Esophagus squamous epithelium (tissue), 5 donors: ENCODE data around the gene LPIN3. TPM values are rescaled to one million over a fixed set of nuclear protein-coding genes. Genes with fewer than 3 reads are reported as not detected.

Experiments used
- DNase-seq: peaks from one replicate; lab custom pipeline; 2025; lab: John Stamatoyannopoulos, UW
- H3K27ac ChIP-seq, 4 donors: fragments of 200-600 bp; sonication (generic); one replicate each; pipeline ENCODE4 v1.5.1; 2016 to 2019; ENCODE audit warnings: mild to moderate bottlenecking in 1 of 4
- H3K27me3 ChIP-seq, 4 donors: fragments of 200-600 bp; sonication (generic); 1 replicate in 3 of 4; 2 replicates in 1 of 4; pipeline versions ENCODE4 v1.5.1 to v1.6.0; 2017 to 2021; ENCODE audit warnings: antibody characterized with exemption in 1 of 4
- H3K36me3 ChIP-seq, 3 donors: fragments of 200-600 bp; sonication (generic); one replicate each; pipeline ENCODE4 v1.5.1; 2016 to 2019
- H3K4me1 ChIP-seq, 3 donors: fragments of 200-600 bp; sonication (generic); one replicate each; pipeline ENCODE4 v1.5.1; 2017 to 2019
- H3K4me3 ChIP-seq, 4 donors: fragments of 200-600 bp; sonication (generic); 1 replicate in 3 of 4; 2 replicates in 1 of 4; pipeline ENCODE4 v1.5.1; 2016 to 2019; ENCODE audit warnings: mild to moderate bottlenecking in 2 of 4, moderate library complexity in 1 of 4
- H3K9me3 ChIP-seq, 3 donors: fragments of 200-600 bp; sonication (generic); one replicate each; pipeline ENCODE4 v1.5.1; 2016 to 2019
- POLR2A ChIP-seq, 4 donors: fragments of 450-650 bp; IDR thresholded peaks; one replicate each; pipeline ENCODE4 v1.6.1; 2017; ENCODE audit warnings: antibody characterized with exemption in 4 of 4, mild to moderate bottlenecking in 4 of 4, moderate library complexity in 3 of 4
- whole genome bisulfite sequencing, 2 donors: methylation state at CpG; one replicate each; pipeline ENCODE4 v1.1.5; 2018; 5-methylcytosine and 5-hydroxymethylcytosine counted together
- intact Hi-C: fragments of 100-400 bp; cut with DNase I; formaldehyde crosslinking; loops from one replicate; pipeline ENCODE4 v1.15.0; 2022
- total RNA-seq, 4 donors: library from RNA; depleted of rRNA; stranded (reverse); fragments of >200 nt; gene quantifications; one replicate each; pipeline ENCODE4 v1.1.0, GENCODE V29; 2016
- TF ChIP-seq, protein P1 (sequence below), 6 experiments: fragments of 450-650 bp in 4 of 6; fragments of 200-600 bp in 2 of 6; sonication (generic) in 2 of 6; IDR thresholded peaks; one replicate each; pipeline ENCODE4 v1.5.1; 2016 to 2019; ENCODE audit warnings: antibody characterized with exemption in 6 of 6, mild to moderate bottlenecking in 4 of 6, moderate library complexity in 4 of 6
- donor health status: DM: yes; HTN: yes; CAD: no.

The LPIN3 gene, protein sequence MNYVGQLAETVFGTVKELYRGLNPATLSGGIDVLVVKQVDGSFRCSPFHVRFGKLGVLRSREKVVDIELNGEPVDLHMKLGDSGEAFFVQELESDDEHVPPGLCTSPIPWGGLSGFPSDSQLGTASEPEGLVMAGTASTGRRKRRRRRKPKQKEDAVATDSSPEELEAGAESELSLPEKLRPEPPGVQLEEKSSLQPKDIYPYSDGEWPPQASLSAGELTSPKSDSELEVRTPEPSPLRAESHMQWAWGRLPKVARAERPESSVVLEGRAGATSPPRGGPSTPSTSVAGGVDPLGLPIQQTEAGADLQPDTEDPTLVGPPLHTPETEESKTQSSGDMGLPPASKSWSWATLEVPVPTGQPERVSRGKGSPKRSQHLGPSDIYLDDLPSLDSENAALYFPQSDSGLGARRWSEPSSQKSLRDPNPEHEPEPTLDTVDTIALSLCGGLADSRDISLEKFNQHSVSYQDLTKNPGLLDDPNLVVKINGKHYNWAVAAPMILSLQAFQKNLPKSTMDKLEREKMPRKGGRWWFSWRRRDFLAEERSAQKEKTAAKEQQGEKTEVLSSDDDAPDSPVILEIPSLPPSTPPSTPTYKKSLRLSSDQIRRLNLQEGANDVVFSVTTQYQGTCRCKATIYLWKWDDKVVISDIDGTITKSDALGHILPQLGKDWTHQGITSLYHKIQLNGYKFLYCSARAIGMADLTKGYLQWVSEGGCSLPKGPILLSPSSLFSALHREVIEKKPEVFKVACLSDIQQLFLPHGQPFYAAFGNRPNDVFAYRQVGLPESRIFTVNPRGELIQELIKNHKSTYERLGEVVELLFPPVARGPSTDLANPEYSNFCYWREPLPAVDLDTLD
- total RNA-seq = 10 to 100 TPM; 15.4 to 38.6 (median 32.9) TPM

DNA sequence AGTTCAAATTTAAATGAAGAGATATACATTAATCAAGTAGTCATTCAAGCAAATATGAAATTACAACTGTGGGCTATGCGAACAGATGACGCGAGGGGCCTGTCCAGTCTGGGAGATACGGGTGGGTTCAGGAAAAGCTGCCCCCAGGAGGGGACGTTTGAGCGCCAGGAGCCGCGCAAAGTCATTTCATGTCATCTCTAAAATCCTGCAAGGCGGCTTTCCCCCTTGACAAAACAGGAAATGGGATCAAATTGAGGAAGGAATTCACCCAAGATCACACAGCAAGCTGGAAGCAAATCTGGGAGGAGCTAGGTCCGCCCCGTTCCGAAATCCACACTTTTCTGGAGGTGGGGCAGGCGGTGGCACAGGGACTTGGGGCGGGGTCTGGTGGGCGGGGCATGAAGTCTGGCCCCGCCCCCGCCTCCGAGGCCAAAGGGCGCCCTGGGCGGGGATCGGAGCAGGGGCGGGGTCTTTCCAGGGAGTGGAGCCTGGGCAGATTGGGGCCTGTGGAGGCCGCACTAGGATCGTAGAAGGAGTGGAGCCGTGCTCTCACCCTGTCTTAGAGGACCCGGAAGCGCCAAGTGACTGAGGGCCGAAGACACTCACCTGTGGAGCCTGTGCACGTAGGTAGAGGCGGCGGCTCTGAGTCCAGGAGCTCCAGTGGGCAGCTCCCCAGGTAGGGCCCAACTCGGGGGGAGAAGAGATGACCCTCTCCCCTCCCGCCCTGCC is at the start of gene LPIN3:
Gene LPIN3, plus strand, starts transcription at position 495 of the 729 bp plus-strand sequence. CDS start 4,983 bp downstream, outside the sequence.
- H3K4me3 ChIP-seq = peak within 1 kb of the TSS; percentile 47 to 70 (median 56)
- H3K9me3 ChIP-seq = no peaks in the 10 kb centered on the region
- peak within 1 kb of the TSS; percentile 92 to 96 (median 93) for H3K27ac ChIP-seq
- intact Hi-C loops = loop anchor here (5.0 kb wide), 4 partner anchors 57 to 368 kb away; no protein-coding TSS in a partner anchor
- peaks cover 21 to 70% (median 38%) of the 10 kb centered on the region in 3 donors for H3K4me1 ChIP-seq
- 8 to 16% methylated on average over 18 to 24 of the region's 33 CpGs for WGBS, 2 donors
- TF ChIP-seq POLR2A (IDR thresholded peaks at IDR 0.05) = peak in 2 of 4 donors; percentile 47 to 53
- TF ChIP-seq, protein P1, sequence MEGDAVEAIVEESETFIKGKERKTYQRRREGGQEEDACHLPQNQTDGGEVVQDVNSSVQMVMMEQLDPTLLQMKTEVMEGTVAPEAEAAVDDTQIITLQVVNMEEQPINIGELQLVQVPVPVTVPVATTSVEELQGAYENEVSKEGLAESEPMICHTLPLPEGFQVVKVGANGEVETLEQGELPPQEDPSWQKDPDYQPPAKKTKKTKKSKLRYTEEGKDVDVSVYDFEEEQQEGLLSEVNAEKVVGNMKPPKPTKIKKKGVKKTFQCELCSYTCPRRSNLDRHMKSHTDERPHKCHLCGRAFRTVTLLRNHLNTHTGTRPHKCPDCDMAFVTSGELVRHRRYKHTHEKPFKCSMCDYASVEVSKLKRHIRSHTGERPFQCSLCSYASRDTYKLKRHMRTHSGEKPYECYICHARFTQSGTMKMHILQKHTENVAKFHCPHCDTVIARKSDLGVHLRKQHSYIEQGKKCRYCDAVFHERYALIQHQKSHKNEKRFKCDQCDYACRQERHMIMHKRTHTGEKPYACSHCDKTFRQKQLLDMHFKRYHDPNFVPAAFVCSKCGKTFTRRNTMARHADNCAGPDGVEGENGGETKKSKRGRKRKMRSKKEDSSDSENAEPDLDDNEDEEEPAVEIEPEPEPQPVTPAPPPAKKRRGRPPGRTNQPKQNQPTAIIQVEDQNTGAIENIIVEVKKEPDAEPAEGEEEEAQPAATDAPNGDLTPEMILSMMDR (IDR thresholded peaks at IDR 0.05) = peak in 2 of 6 experiments; percentile 20 to 21
- H3K27me3 ChIP-seq = no peaks in the 10 kb centered on the region
- DNase-seq = no peak
- H3K36me3 ChIP-seq = peaks cover 0 to 4% (median 0%) of the 10 kb centered on the region in 3 donors

DNA sequence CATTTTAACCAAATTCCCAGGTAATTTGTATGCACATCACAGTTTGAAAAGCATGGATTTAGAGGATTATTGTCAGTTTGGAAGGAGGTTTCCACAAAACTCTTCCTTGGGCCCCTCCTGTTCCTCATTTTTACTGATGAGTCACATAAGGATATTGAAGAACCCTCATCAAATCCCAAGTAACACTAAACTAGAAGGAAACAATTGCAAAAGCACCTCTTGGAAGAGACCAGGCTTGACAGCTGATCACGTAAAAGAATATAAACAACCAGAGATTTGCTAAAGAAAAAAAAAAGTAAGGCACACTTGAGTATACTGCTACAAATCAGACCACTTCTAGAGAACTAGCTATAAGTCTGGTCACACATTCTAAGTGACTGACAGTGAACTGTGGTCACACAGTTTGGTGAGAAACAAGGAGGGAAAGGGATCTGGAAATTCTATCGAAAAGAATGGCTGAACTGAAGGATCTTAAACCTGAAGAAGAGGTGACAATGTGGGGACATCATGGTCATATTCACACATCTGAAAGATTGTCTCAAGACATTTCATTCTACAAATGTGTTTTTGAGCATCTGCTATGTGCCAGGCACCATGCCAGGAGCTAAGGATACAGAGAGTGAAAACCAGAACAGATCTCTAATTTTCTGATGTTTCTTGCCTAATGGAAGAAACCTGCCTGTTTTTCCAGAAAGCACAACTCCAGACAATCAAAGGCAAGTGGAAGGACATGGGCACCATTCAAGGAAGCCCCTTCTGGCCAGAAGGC is 47.2 kb upstream of the LPIN3 start:
- intact Hi-C loops = no loop called here

DNA sequence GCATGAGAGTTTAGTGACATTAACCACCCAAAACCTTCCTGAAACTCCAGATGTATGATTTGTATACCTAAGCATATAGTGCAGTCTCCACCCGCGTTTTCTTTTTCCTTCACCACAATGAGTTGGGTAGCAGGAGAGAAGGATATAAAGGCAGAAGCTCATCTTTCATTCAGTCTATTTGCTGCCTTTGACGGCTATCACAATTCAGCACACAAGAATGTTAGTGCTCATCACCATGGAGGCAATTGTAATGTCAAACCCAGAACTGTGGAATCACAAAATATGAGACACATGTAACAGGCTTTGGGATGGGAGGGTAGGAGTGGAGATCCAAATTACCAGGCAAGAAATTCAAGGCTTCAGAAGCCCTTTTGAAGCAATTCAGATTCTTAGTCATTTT is 40.7 kb upstream of the LPIN3 start:
- Histone ChIP-seq H3K27ac (no peak overlapping the region), H3K4me1 (peaks cover 0 to 29% (median 12%) of the 10 kb centered on the region in 3 donors), H3K36me3 (no peaks in the 10 kb centered on the region), H3K9me3 (no peaks in the 10 kb centered on the region), H3K4me3 (no peak overlapping the region), H3K27me3 (no peaks in the 10 kb centered on the region)
- WGBS, 2 donors = 72 to 91% methylated on average over 3 of the region's 3 CpGs
- no peak for DNase-seq
- no peak for TF ChIP-seq POLR2A (IDR thresholded peaks at IDR 0.05)
- TF ChIP-seq, protein P1 (IDR thresholded peaks at IDR 0.05) = no peak
- intact Hi-C loops = no loop called here

More for the DNA sequence above, 47.2 kb upstream of the LPIN3 start:
- H3K4me3 ChIP-seq = no peak overlapping the region
- WGBS, 2 donors = 53 to 73% methylated on average over 2 of the region's 2 CpGs
- DNase-seq = no peak
- H3K27me3 ChIP-seq = no peaks in the 10 kb centered on the region
- TF ChIP-seq, protein P1 (IDR thresholded peaks at IDR 0.05) = no peak
- no peak for TF ChIP-seq POLR2A (IDR thresholded peaks at IDR 0.05)
- H3K27ac ChIP-seq = peak overlapping the region; percentile 23 to 77 (median 68)
- H3K4me1 ChIP-seq = peaks cover 0 to 22% (median 10%) of the 10 kb centered on the region in 3 donors
- no peaks in the 10 kb centered on the region for H3K9me3 ChIP-seq
- H3K36me3 ChIP-seq = no peaks in the 10 kb centered on the region

DNA sequence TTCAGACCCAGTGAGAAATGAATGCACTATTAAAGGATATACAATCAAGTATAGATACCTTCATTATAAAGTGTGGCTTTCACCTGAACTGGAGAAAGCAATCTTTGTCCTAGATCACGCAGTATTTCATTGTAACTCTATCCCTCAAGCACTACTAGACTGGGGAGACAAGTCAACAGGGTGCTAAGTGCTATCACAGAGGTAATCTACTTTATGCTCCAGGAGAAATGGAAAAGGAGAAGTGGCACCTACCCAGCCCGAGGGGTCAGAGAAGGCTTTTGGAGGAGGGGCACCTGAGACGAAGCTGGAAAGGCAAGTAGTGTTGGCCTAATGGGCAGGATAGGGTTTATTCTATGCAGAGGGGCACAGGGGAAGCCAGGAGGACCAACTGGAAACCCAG is 40.2 kb upstream of the LPIN3 start:
- Histone ChIP-seq H3K4me1 (peaks cover 0 to 31% (median 13%) of the 10 kb centered on the region in 3 donors), H3K27ac (no peak overlapping the region), H3K4me3 (no peak overlapping the region), H3K36me3 (no peaks in the 10 kb centered on the region), H3K27me3 (no peaks in the 10 kb centered on the region), H3K9me3 (no peaks in the 10 kb centered on the region)
- TF ChIP-seq POLR2A (IDR thresholded peaks at IDR 0.05) = no peak
- TF ChIP-seq, protein P1 (IDR thresholded peaks at IDR 0.05) = no peak
- DNase-seq = no peak
- intact Hi-C loops = no loop called here
- 79 to 80% methylated on average over 3 of the region's 3 CpGs for WGBS, 2 donors
